GM19099 (cell line): ENCODE results near the gene TMEM165.

ENCODE experiments used
- POLR2A ChIP-seq: IDR thresholded peaks from 3 replicates; pipeline ENCODE4 v1.6.1; 2011; ENCODE audit warnings: low read depth; ENCODE audit not compliant: insufficient read length; ENCODE audit errors: extremely low read depth

TMEM165 gene

GRCh38 chr4:55431710-55432336, 36.1 kb downstream of the TMEM165 start:
- no peak for TF ChIP-seq POLR2A

- no peak for TF ChIP-seq POLR2A
Observed at GRCh38 chr4:55435141-55435841, 39.5 kb downstream of the TMEM165 start.

- TF ChIP-seq POLR2A = no peak
Observed at GRCh38 chr4:55437356-55437796, 41.6 kb downstream of the TMEM165 start.

- TF ChIP-seq POLR2A = no peak
Observed at GRCh38 chr4:55437823-55438222, 42.1 kb downstream of the TMEM165 start.

- no peak for TF ChIP-seq POLR2A
Observed at GRCh38 chr4:55438314-55438713, 42.6 kb downstream of the TMEM165 start.

GRCh38 chr4:55439023-55439422, 43.3 kb downstream of the TMEM165 start:
- TF ChIP-seq POLR2A = no peak

GRCh38 chr4:55440786-55441185, 45.0 kb downstream of the TMEM165 start:
- no peak for TF ChIP-seq POLR2A

GRCh38 chr4:55442541-55442940, 46.8 kb downstream of the TMEM165 start:
- TF ChIP-seq POLR2A = no peak

GRCh38 chr4:55444827-55445226, 49.1 kb downstream of the TMEM165 start:
- no peak for TF ChIP-seq POLR2A

- TF ChIP-seq POLR2A = no peak
Observed at GRCh38 chr4:55445921-55446577, 50.3 kb downstream of the TMEM165 start.

- TF ChIP-seq POLR2A = no peak
Observed at GRCh38 chr4:55446578-55446922, 50.8 kb downstream of the TMEM165 start.

GRCh38 chr4:55447108-55447708, 51.5 kb downstream of the TMEM165 start:
- TF ChIP-seq POLR2A = no peak

- no peak for TF ChIP-seq POLR2A
Observed at GRCh38 chr4:55447831-55448230, 52.1 kb downstream of the TMEM165 start.

- no peak for TF ChIP-seq POLR2A
Observed at GRCh38 chr4:55450566-55450965, 54.8 kb downstream of the TMEM165 start.

- TF ChIP-seq POLR2A = no peak
Observed at GRCh38 chr4:55458164-55458563, 62.4 kb downstream of the TMEM165 start.

- TF ChIP-seq POLR2A = no peak
Observed at GRCh38 chr4:55458611-55459010, 62.9 kb downstream of the TMEM165 start.
